Adrenal gland (tissue), 12 donors: ENCODE data around the gene ARHGEF33. TPM values are rescaled to one million over a fixed set of nuclear protein-coding genes. Genes with fewer than 3 reads are reported as not detected.

ENCODE experiments used
- DNase-seq, 7 donors: peaks; one replicate each; pipeline ENCODE4 v3.0.0-alpha.2; 2019 to 2020
- H3K27ac ChIP-seq, 5 donors: fragments of 200-600 bp; sonication (generic) in 4 of 5; 1 replicate in 3 of 5; 2 replicates in 2 of 5; pipeline versions ENCODE4 v1.5.1 to v1.8.0; 2016 to 2020; ENCODE audit warnings: mild to moderate bottlenecking in 1 of 5
- H3K27me3 ChIP-seq: fragments of 200-600 bp; 2 replicates; pipeline ENCODE4 v1.8.0; 2021
- H3K36me3 ChIP-seq, 2 donors: fragments of 200-600 bp; replicated peaks in 1 of 2; 1 replicate in 1 of 2; 2 replicates in 1 of 2; pipeline versions ENCODE4 v1.5.1 to v1.8.0; 2018 to 2022
- H3K4me1 ChIP-seq, 2 donors: fragments of 200-600 bp; replicated peaks in 1 of 2; 1 replicate in 1 of 2; 2 replicates in 1 of 2; pipeline versions ENCODE4 v1.5.1 to v1.8.0; 2018 to 2021
- H3K4me3 ChIP-seq, 4 donors: fragments of 200-600 bp; sonication (generic) in 3 of 4; one replicate each; pipeline ENCODE4 v1.5.1; 2016 to 2018
- H3K9me3 ChIP-seq, 3 donors: fragments of 200-600 bp; sonication (generic) in 1 of 3; replicated peaks in 1 of 3; 1 replicate in 2 of 3; 2 replicates in 1 of 3; pipeline versions ENCODE4 v1.5.1 to v1.8.0; 2016 to 2021
- POLR2A ChIP-seq, 2 donors: fragments of 450-650 bp; IDR thresholded peaks; one replicate each; pipeline ENCODE4 v1.6.1; 2017; ENCODE audit warnings: antibody characterized with exemption in 2 of 2, mild to moderate bottlenecking in 2 of 2, moderate library complexity in 1 of 2
- WGBS, 4 donors: extraction: QIAGEN DNeasy Blood & Tissue Kit in 2 of 4; methylation state at CpG; one replicate each; pipeline versions ENCODE4 v1.1.5 to v1.1.7; 2013 to 2017; 5-methylcytosine and 5-hydroxymethylcytosine counted together
- intact Hi-C, 2 donors: fragments of 100-400 bp; cut with DNase I; formaldehyde crosslinking; loops; one replicate each; pipeline versions ENCODE4 v1.14.1 to v1.15.0; 2022 to 2023
- polyA plus RNA-seq, 3 donors: library from polyadenylated mRNA; stranded (reverse); fragments of 200-250 nt in 2 of 3; fragments of 350-450 nt in 1 of 3; fragmentation: Illumina TruSeq in 1 of 3; extraction: RNeasy Lipid Tissue Mini Kit (QIAGEN cat#74804) in 1 of 3; gene quantifications; one replicate each; pipeline ENCODE4 v1.2.3, GENCODE V29; 2013 to 2014
- total RNA-seq, 9 donors: library from RNA; depleted of rRNA in 4 of 9; stranded (reverse); fragments of >200 nt in 4 of 9; fragments of 120-200 nt in 1 of 9; fragmentation: NEBNext Ultra II Directional in 1 of 9; extraction: Animal tissue kit (Norgen Biotek cat#: 25700) in 1 of 9; gene quantifications; one replicate each; pipeline versions ENCODE4 v1.1.0 to v1.2.4, GENCODE V29; 2013 to 2023
- TF ChIP-seq, protein P1 (sequence below), 6 experiments: fragments of 450-650 bp in 4 of 6; fragments of 200-600 bp in 2 of 6; sonication (generic) in 1 of 6; IDR thresholded peaks; 1 replicate in 5 of 6; 2 replicates in 1 of 6; pipeline versions ENCODE4 v1.5.1 to v1.8.0; 2016 to 2021; ENCODE audit warnings: antibody characterized with exemption in 6 of 6, mild to moderate bottlenecking in 2 of 6, moderate library complexity in 1 of 6
- donor health status: healthy with polysubstance abuse.
- donor health status: Bipolar disorder and iron deficiency.
- donor health status: DM: yes; HTN: yes; CAD: no.
- donor health status: DM: no; HTN: no; CAD: no.
- donor health status: DM: no; HTN: no; CAD: no.
- donor health status: DM: yes; HTN: yes; CAD: no.

ARHGEF33 gene
- total and polyA plus RNA-seq, 12 donors, result 0.49 to 8.3 (median 1.9) TPM

DNA sequence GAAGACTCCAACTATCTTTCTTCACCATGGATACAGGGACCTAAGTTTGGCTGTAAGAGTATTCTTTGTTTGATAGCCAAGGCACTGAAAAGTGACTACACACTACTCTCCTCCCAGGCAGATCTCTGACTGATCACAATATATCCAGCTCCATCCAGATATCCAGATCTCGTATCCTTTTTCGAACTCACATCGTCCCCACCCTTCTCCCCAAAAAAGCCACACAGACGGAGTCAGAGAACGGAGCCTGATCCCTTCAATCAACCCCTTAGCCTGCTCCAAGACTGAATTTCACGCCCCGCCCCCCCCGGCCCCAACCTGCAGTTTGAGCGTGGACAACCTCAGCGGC is 14.5 kb upstream of the ARHGEF33 start:
- no peak for TF ChIP-seq POLR2A (IDR thresholded peaks at IDR 0.05)
- TF ChIP-seq, protein P1, sequence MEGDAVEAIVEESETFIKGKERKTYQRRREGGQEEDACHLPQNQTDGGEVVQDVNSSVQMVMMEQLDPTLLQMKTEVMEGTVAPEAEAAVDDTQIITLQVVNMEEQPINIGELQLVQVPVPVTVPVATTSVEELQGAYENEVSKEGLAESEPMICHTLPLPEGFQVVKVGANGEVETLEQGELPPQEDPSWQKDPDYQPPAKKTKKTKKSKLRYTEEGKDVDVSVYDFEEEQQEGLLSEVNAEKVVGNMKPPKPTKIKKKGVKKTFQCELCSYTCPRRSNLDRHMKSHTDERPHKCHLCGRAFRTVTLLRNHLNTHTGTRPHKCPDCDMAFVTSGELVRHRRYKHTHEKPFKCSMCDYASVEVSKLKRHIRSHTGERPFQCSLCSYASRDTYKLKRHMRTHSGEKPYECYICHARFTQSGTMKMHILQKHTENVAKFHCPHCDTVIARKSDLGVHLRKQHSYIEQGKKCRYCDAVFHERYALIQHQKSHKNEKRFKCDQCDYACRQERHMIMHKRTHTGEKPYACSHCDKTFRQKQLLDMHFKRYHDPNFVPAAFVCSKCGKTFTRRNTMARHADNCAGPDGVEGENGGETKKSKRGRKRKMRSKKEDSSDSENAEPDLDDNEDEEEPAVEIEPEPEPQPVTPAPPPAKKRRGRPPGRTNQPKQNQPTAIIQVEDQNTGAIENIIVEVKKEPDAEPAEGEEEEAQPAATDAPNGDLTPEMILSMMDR (IDR thresholded peaks at IDR 0.05), result no peak
- H3K27ac ChIP-seq, result peak overlapping the region in 4 of 5 donors; percentile 57 to 85 (median 66)

DNA sequence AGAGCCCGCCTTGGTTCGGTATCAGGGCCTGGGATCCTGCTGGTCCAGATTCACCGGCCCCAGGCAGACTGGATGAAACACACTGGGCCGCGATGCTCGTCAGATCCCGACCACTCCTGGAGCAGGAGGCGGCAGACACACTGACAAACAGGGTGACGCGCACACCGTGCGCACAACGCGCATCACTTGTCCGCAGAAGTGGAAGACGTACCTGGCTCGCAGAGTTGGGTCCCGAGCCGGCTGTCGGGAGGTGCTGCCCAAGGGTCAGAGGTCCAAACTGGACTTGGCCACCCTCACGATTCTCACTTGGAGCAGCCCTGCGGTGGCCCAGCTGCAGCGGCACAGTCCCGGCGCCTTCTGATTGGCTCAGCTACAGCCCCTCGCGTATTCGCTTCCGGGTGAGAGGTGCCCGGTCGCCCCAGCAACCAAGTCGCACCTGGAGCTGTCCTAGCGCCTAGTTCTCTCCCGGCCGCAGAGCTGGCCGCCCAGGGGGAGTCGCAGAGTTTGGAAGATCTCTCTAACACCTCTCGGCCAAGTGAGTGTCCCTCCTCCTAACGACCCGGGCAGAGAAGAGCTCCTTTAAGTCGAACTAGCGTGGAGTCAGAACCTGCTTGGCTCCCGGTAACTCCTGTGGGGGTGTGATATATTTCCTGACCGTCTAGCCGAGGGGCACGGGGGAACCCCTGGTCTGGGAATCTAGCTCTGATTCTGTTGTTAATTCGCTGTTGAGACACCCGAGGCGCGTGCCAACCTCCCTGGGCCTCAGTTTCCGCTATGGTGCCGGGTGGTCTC is 13.9 kb upstream of the ARHGEF33 start, which contains the start of the genes DHX57 and MORN2:
TSS of gene DHX57 (minus strand) at position 359 of the 792 bp plus-strand sequence. CDS start 7,529 bp downstream, outside the sequence.
TSS of gene MORN2 (plus strand) at position 401 of the 792 bp plus-strand sequence.
- Histone ChIP-seq H3K27me3 (no peaks in the 10 kb centered on the region), H3K36me3 (no peaks in the 10 kb centered on the region), H3K4me3 (peak within 1 kb of the TSS; percentile 29 to 92 (median 82)), H3K4me1 (peaks cover 0 to 14% of the 10 kb centered on the region in 2 donors), H3K27ac (peak within 1 kb of the TSS in 4 of 5 donors; percentile 57 to 85 (median 66)), H3K9me3 (no peaks in the 10 kb centered on the region)
- WGBS, 4 donors, result 1% methylated on average over 12 to 52 of the region's 52 CpGs
- intact Hi-C loops, result no loop called here
- DNase-seq, result peak; percentile 87 to 97 (median 92)
- TF ChIP-seq, protein P1 (IDR thresholded peaks at IDR 0.05), result no peak
- peak in 1 of 2 donors; percentile 43 for TF ChIP-seq POLR2A (IDR thresholded peaks at IDR 0.05)

More for the DNA sequence above, 14.5 kb upstream of the ARHGEF33 start:
- 0 to 3% (median 0%) methylated on average over 8 to 10 of the region's 10 CpGs for WGBS, 4 donors
- Histone ChIP-seq H3K9me3 (no peaks in the 10 kb centered on the region), H3K4me3 (peak overlapping the region; percentile 29 to 92 (median 82)), H3K27me3 (no peaks in the 10 kb centered on the region), H3K4me1 (peaks cover 0 to 14% of the 10 kb centered on the region in 2 donors), H3K36me3 (no peaks in the 10 kb centered on the region)
- DNase-seq, result no peak
- intact Hi-C loops, result no loop called here

DNA sequence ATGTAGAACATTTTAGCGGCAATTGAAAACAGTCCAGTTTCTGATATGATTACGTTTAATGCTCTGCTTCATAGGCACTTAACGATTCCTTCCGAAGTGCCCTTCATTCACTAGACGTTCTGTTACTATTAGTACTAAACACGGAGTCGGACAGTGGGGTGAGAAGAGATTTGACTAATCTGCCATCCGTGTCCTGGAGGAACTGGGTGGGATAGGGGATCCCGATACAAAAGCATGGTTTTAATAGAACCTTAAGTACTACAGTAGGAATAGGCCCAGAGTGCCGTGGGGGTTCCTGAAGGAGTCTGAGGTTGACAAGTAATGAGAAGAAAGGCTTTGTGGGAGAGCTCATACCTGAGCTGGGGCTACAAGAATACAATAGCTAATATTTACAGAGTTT is 13.3 kb upstream of the ARHGEF33 start:
- H3K4me1 ChIP-seq, result peaks cover 0 to 14% of the 10 kb centered on the region in 2 donors
- H3K27me3 ChIP-seq, result no peaks in the 10 kb centered on the region
- no peak overlapping the region for H3K27ac ChIP-seq
- TF ChIP-seq, protein P1 (IDR thresholded peaks at IDR 0.05), result no peak
- TF ChIP-seq POLR2A (IDR thresholded peaks at IDR 0.05), result no peak
- H3K36me3 ChIP-seq, result no peaks in the 10 kb centered on the region
- H3K9me3 ChIP-seq, result no peaks in the 10 kb centered on the region
- no peak for DNase-seq
- peak overlapping the region; percentile 29 to 92 (median 82) for H3K4me3 ChIP-seq
- intact Hi-C loops, result no loop called here
- WGBS, 4 donors, result 23 to 30% (median 27%) methylated on average over 10 of the region's 10 CpGs

- no peaks in the 10 kb centered on the region for H3K4me1 ChIP-seq
- no peaks in the 10 kb centered on the region for H3K27me3 ChIP-seq
- no peaks in the 10 kb centered on the region for H3K9me3 ChIP-seq
- H3K27ac ChIP-seq, result no peak overlapping the region
- no peak for TF ChIP-seq POLR2A (IDR thresholded peaks at IDR 0.05)
- TF ChIP-seq, protein P1 (IDR thresholded peaks at IDR 0.05), result no peak
- no peak overlapping the region for H3K4me3 ChIP-seq
- H3K36me3 ChIP-seq, result no peaks in the 10 kb centered on the region
- no peak for DNase-seq
- intact Hi-C loops, result no loop called here
Observed at GRCh38 chr2:38886063-38886462, 3.6 kb upstream of the ARHGEF33 start.
